ENCODE data around the gene SMG6.

SMG6 gene

GRCh38 chr17:2093349-2093748 lies 210.2 kb downstream of the SMG6 start:
- peaks cover 28% of the 10 kb centered on the region for H3K4me1 Mint-ChIP-seq
- H3K9me3 Mint-ChIP-seq: no peaks in the 10 kb centered on the region
- peaks cover 6% of the 10 kb centered on the region for H3K36me3 Mint-ChIP-seq
- no peak for ATAC-seq (ENCODE audit: low read depth)
- no peaks in the 10 kb centered on the region for H3K27me3 Mint-ChIP-seq
- no peak overlapping the region for H3K4me3 Mint-ChIP-seq
- no peak overlapping the region for H3K27ac Mint-ChIP-seq
- no peak for DNase-seq (ENCODE audit: low spot score in 2 of 2)

GRCh38 chr17:2092253-2092652 lies 211.3 kb downstream of the SMG6 start:
- H3K4me3 Mint-ChIP-seq: no peak overlapping the region
- H3K27ac Mint-ChIP-seq: no peak overlapping the region
- ATAC-seq (ENCODE audit: low read depth) (no peak), DNase-seq (ENCODE audit: low spot score in 2 of 2) (no peak)
- peaks cover 37% of the 10 kb centered on the region for H3K4me1 Mint-ChIP-seq
- H3K9me3 Mint-ChIP-seq: no peaks in the 10 kb centered on the region
- H3K36me3 Mint-ChIP-seq: peaks cover 6% of the 10 kb centered on the region
- no peaks in the 10 kb centered on the region for H3K27me3 Mint-ChIP-seq

- ATAC-seq (ENCODE audit: low read depth): no peak
- H3K27ac Mint-ChIP-seq: no peak overlapping the region
- H3K9me3 Mint-ChIP-seq: no peaks in the 10 kb centered on the region
- peaks cover 6% of the 10 kb centered on the region for H3K36me3 Mint-ChIP-seq
- H3K4me1 Mint-ChIP-seq: peaks cover 41% of the 10 kb centered on the region
- no peak overlapping the region for H3K4me3 Mint-ChIP-seq
- H3K27me3 Mint-ChIP-seq: no peaks in the 10 kb centered on the region
- DNase-seq (ENCODE audit: low spot score in 2 of 2): no peak
These were observed 212.6 kb downstream of the SMG6 start for GRCh38 chr17:2090804-2091534.

- Mint-ChIP-seq H3K9me3 (no peaks in the 10 kb centered on the region), H3K27ac (peak overlapping the region; percentile 92), H3K4me3 (peak overlapping the region; percentile 89), H3K36me3 (peaks cover 12% of the 10 kb centered on the region), H3K27me3 (no peaks in the 10 kb centered on the region), H3K4me1 (peaks cover 43% of the 10 kb centered on the region)
- ATAC-seq (ENCODE audit: low read depth) (peak; percentile 27), DNase-seq (ENCODE audit: low spot score in 2 of 2) (no peak)
These were observed 213.4 kb downstream of the SMG6 start for GRCh38 chr17:2090210-2090641.

GRCh38 chr17:2089021-2089422 lies 214.6 kb downstream of the SMG6 start:
- Mint-ChIP-seq H3K9me3 (no peaks in the 10 kb centered on the region), H3K4me1 (peaks cover 53% of the 10 kb centered on the region), H3K27ac (peak overlapping the region; percentile 92), H3K27me3 (no peaks in the 10 kb centered on the region), H3K4me3 (peak overlapping the region; percentile 89), H3K36me3 (peaks cover 16% of the 10 kb centered on the region)
- DNase-seq (ENCODE audit: low spot score in 2 of 2): no peak
- ATAC-seq (ENCODE audit: low read depth): peak; percentile 15

- no peaks in the 10 kb centered on the region for H3K9me3 Mint-ChIP-seq
- DNase-seq (ENCODE audit: low spot score in 2 of 2) (no peak), ATAC-seq (ENCODE audit: low read depth) (peak; percentile 55)
- H3K36me3 Mint-ChIP-seq: peaks cover 16% of the 10 kb centered on the region
- peak overlapping the region; percentile 73 for H3K4me3 Mint-ChIP-seq
- peak overlapping the region; percentile 92 for H3K27ac Mint-ChIP-seq
- H3K4me1 Mint-ChIP-seq: peaks cover 59% of the 10 kb centered on the region
- H3K27me3 Mint-ChIP-seq: no peaks in the 10 kb centered on the region
These were observed 215.9 kb downstream of the SMG6 start for GRCh38 chr17:2087597-2088211.

- Mint-ChIP-seq H3K9me3 (no peaks in the 10 kb centered on the region), H3K36me3 (peaks cover 18% of the 10 kb centered on the region), H3K4me3 (no peak overlapping the region), H3K4me1 (peaks cover 53% of the 10 kb centered on the region), H3K27ac (no peak overlapping the region), H3K27me3 (no peaks in the 10 kb centered on the region)
- DNase-seq (ENCODE audit: low spot score in 2 of 2): no peak
- ATAC-seq (ENCODE audit: low read depth): no peak
These were observed 217.3 kb downstream of the SMG6 start for GRCh38 chr17:2086306-2086705.

- no peaks in the 10 kb centered on the region for H3K27me3 Mint-ChIP-seq
- H3K4me1 Mint-ChIP-seq: peaks cover 50% of the 10 kb centered on the region
- H3K36me3 Mint-ChIP-seq: peaks cover 20% of the 10 kb centered on the region
- peak overlapping the region; percentile 56 for H3K27ac Mint-ChIP-seq
- no peak overlapping the region for H3K4me3 Mint-ChIP-seq
- DNase-seq (ENCODE audit: low spot score in 2 of 2) (no peak), ATAC-seq (ENCODE audit: low read depth) (no peak)
- no peaks in the 10 kb centered on the region for H3K9me3 Mint-ChIP-seq
These were observed 218.0 kb downstream of the SMG6 start for GRCh38 chr17:2085648-2085949.

GRCh38 chr17:2084766-2085647 lies 218.6 kb downstream of the SMG6 start:
- no peak for ATAC-seq (ENCODE audit: low read depth)
- Mint-ChIP-seq H3K9me3 (no peaks in the 10 kb centered on the region), H3K36me3 (peaks cover 20% of the 10 kb centered on the region), H3K4me1 (peaks cover 47% of the 10 kb centered on the region), H3K27ac (peak overlapping the region; percentile 56), H3K4me3 (no peak overlapping the region), H3K27me3 (no peaks in the 10 kb centered on the region)
- DNase-seq (ENCODE audit: low spot score in 2 of 2): no peak

- DNase-seq (ENCODE audit: low spot score in 2 of 2): no peak
- Mint-ChIP-seq H3K9me3 (no peaks in the 10 kb centered on the region), H3K27ac (peak overlapping the region; percentile 33), H3K4me3 (no peak overlapping the region), H3K36me3 (peaks cover 22% of the 10 kb centered on the region), H3K27me3 (no peaks in the 10 kb centered on the region), H3K4me1 (peaks cover 42% of the 10 kb centered on the region)
- ATAC-seq (ENCODE audit: low read depth): no peak
These were observed 219.4 kb downstream of the SMG6 start for GRCh38 chr17:2084036-2084765.

- no peaks in the 10 kb centered on the region for H3K9me3 Mint-ChIP-seq
- DNase-seq (ENCODE audit: low spot score in 2 of 2) (no peak), ATAC-seq (ENCODE audit: low read depth) (peak; percentile 37)
- peak overlapping the region; percentile 33 for H3K27ac Mint-ChIP-seq
- no peak overlapping the region for H3K4me3 Mint-ChIP-seq
- no peaks in the 10 kb centered on the region for H3K27me3 Mint-ChIP-seq
- H3K4me1 Mint-ChIP-seq: peaks cover 37% of the 10 kb centered on the region
- H3K36me3 Mint-ChIP-seq: peaks cover 25% of the 10 kb centered on the region
These were observed 220.0 kb downstream of the SMG6 start for GRCh38 chr17:2083613-2084035.

GRCh38 chr17:2082003-2082781 lies 221.4 kb downstream of the SMG6 start:
- Mint-ChIP-seq H3K9me3 (no peaks in the 10 kb centered on the region), H3K4me1 (peaks cover 25% of the 10 kb centered on the region), H3K27me3 (no peaks in the 10 kb centered on the region), H3K4me3 (no peak overlapping the region), H3K27ac (no peak overlapping the region), H3K36me3 (peaks cover 32% of the 10 kb centered on the region)
- ATAC-seq (ENCODE audit: low read depth): no peak
- DNase-seq (ENCODE audit: low spot score in 2 of 2): no peak

- ATAC-seq (ENCODE audit: low read depth): no peak
- H3K9me3 Mint-ChIP-seq: no peaks in the 10 kb centered on the region
- H3K4me1 Mint-ChIP-seq: peaks cover 20% of the 10 kb centered on the region
- H3K36me3 Mint-ChIP-seq: peaks cover 35% of the 10 kb centered on the region
- H3K27me3 Mint-ChIP-seq: no peaks in the 10 kb centered on the region
- no peak overlapping the region for H3K27ac Mint-ChIP-seq
- no peak overlapping the region for H3K4me3 Mint-ChIP-seq
- no peak for DNase-seq (ENCODE audit: low spot score in 2 of 2)
These were observed 222.0 kb downstream of the SMG6 start for GRCh38 chr17:2081564-2081963.
